HG03469 (cell line): Measurements from ENCODE around the gene CPT1B.
"Not testable (repeated sequence)": the region's sequence is repeated elsewhere in the genome, so short reads cannot be mapped to it uniquely, and the experiment has no call there.

Source experiments
- ATAC-seq: cut with Tn5 transposase; IDR thresholded peaks from one replicate; pipeline ENCODE4 v1.9.1; 2021; ENCODE audit warnings: mild to moderate bottlenecking, moderate library complexity, moderate number of reproducible peaks; ENCODE audit not compliant: unreplicated experiment

Gene CPT1B

DNA sequence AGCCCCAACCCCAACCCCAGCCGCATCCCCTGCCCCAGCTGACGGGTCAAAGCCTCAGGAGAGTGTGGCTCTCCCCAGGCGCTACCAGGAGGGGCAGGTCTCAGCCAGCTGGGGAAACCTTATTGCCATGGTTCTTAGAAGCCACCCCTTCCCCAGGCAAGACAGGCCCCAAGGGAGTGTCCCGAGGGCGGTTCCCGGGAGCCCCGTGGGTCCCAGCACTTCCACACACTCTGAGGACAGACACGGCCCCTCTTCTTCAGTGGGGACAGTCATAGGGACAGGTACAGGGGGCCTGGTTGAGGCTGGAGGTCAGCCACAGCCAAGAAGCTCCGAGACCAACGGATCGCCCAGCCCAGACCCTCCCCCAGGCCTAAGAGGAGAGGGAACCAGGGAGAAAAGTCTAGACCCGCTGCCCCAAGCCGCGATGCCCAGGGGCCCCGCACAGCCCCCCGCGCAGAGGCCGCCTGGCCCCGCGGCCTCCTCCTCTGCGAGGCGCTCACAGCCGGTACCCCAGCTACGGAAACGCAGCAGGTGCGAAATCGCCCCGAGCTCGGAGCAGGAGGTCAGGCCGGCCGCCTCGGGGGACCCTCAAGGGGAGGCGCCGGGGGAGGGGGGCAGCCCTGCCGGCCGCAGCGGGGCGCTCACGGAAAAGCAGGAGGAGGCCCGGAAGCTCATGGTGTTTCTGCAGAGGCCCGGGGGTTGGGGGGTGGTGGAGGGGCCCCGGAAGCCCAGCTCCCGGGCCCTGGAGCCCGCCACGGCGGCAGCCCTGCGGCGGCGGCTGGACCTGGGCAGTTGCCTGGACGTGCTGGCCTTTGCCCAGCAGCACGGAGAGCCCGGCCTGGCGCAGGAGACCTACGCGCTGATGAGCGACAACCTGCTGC, 29.9 kb downstream of the CPT1B start:
- no peak for ATAC-seq

DNA sequence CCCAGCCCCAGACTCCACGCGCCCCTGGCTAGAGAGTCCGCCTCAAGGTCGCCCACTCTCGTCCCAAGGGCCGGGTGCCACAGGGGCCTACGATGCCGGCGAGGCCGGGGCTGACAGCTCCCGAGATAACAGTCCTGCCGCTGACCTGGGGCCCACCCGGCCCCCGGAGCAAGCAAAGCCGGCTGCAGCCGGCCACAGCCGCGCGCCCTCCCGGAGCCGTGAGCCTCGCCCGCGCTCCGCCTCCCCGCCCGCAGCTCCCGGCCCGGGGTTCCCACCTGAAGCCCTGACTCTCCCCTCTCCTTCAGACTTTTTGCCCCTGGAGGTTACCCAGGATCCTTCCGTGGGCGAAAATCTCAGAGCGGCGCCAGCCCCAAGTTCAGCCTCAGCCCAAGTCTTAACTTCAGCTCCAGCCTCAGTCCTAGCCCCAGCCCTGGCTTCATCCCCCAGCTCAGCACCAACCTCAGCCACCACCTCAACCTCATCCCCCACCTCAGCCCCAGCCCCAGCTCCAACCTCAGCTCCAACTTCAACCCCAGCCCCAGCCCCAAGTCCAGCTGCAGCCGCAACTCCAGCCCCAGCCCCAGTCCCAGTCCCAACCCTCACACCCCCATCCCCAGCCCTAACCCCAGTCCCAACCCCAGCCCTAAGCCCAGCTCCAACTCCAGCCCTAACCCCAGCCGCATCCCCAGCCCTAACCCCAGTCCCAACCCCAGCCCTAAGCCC, 30.8 kb downstream of the CPT1B start:
- ATAC-seq, result no peak

GRCh38 chr22:50546326-50547262, 31.6 kb downstream of the CPT1B start:
- ATAC-seq, result no peak

- ATAC-seq, result no peak
These were observed 32.5 kb downstream of the CPT1B start, which contains the start of gene KLHDC7B for GRCh38 chr22:50545522-50546325. KLHDC7B (plus strand) TSS chr22:50545899; CDS start chr22:50546244, 345 bp downstream.

- ATAC-seq, result no peak
These were observed 33.4 kb downstream of the CPT1B start for GRCh38 chr22:50544746-50545253.

DNA sequence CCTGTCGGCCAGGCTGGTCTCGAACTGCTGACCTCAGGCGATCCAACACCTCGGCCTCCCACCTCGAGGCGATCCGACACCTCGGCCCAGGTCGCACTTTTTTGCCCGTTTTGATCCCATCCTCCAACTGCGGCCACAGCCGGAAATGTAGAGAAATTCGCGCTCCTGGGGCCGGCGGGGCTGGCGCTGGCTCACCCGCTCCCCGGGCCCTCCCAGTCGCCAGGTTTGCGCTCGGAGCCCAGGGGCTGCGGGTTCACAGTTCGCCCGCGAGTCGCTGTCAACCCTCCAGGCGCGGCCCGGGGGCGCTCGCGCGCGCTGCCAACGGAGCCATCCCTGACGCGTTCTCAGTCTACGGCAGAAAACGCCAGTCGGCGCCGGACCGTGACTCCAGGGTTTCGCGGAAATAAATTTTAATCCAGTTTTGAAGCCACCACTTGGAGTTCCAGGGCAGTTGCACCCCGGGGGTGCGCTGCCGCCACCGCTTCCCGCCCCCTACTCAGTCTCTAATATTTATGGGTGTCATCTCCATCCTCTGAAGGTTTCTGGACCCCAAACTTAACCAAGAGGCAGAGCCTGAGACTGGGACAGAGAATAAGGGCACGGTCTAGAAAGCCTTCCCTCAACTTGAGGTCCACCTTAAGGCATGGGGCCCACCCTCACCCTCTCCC, 34.0 kb downstream of the CPT1B start:
- ATAC-seq, result no peak

DNA sequence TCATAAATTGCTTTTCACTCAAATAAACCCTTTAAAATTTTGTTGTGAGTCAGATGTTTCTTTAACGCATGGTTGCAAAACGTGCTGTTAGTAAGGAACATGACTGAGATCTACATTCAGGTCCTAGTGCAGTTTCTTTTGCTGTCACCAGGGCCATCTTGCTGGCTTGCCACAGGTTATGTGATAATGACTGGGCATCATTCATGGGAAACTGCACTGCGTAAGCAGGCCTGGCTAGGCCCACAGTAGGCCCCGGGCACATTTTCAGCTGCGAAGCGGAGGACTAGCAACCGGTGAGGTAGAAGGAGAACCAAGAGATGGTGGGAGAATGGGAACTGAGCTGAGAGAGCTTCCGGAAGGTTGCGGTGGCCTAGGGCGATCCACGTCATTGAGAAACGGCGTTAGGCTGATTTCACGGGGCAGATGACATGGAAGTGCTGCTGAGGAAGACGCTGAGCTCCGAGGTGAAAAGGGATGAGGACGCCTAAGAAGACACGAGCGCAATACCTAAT, 35.8 kb downstream of the CPT1B start:
- no peak for ATAC-seq

DNA sequence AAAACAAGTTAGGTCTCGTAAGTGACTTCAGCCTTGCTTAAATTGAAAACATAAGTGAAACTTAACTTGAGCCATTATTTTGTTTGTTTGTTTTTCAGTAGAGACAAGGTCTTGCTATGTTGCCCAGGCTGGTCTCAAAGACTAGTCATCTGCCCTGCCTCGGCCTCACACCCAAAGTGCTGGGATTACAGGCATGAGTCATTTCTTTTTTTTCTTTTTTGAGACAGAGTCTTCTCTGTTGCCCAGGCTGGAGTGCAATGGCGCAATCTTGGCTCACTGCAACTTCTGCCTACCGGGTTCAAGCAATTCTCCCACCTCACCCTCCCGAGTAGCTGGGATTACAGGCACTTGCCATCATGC, 36.6 kb downstream of the CPT1B start:
- ATAC-seq, result not testable (repeated sequence)

GRCh38 chr22:50540381-50540780, 37.8 kb downstream of the CPT1B start:
- no peak for ATAC-seq

DNA sequence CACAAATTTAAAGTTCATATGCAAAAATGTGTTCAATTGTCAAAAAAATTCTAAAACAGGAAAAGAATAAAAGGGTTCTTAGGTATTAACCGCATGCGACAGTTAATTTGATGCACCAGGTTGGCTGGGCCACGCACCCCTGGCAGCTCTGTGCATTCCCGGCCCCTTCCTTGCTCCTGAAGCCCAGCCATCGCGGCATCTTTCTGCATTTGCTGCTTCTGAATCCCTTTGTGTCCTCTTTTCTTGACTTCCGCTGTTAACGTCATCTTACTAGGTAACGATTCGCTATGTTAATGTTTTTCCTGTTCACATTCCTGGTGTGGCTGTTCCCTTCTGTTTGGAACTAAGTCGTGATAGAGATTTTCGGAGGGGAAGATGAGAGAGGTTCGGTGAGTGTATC, 40.5 kb downstream of the CPT1B start:
- ATAC-seq, result no peak

DNA sequence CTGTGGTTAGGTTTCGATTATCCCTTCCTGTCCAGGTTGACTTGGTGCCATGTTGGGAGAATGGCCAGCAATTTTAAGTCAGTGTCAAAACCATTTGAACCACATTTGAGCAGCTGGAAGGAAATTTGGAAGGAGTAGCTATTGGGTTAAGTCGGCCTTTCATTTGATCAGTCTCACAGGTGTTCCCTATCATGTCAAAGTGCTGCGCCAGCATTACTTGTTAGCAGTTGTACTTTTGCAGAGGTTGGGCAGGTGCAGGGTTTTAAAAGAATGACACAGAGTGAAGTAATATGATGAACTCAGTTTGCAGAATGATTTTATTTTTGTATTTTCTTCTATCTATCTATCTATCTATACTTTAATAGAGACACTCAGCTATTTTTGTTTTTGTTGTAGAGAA, 42.0 kb downstream of the CPT1B start:
- ATAC-seq, result no peak

GRCh38 chr22:50535113-50535512, 43.1 kb downstream of the CPT1B start:
- ATAC-seq, result no peak

- not testable (repeated sequence) for ATAC-seq
These were observed 44.1 kb downstream of the CPT1B start for GRCh38 chr22:50533856-50534711.

- ATAC-seq, result no peak
These were observed 45.1 kb downstream of the CPT1B start for GRCh38 chr22:50532824-50533796.

- no peak for ATAC-seq
These were observed 46.1 kb downstream of the CPT1B start for GRCh38 chr22:50531962-50532674.

- no peak for ATAC-seq
These were observed 46.7 kb downstream of the CPT1B start for GRCh38 chr22:50531546-50531961.
